Retinal pigment epithelial cell (primary cell): ENCODE measurements around the gene TESK2.
"Not testable (repeated sequence)": the region's sequence is repeated elsewhere in the genome, so short reads cannot be mapped to it uniquely, and the experiment has no call there.

Experiments used
- DNase-seq: peaks from one replicate; pipeline ENCODE4 v3.0.0-alpha.2; 2010; ENCODE audit warnings: low read depth
- H3K4me3 ChIP-seq: 2 replicates; pipeline ENCODE4 v1.5.1; 2011; ENCODE audit warnings: mild to moderate bottlenecking, low read length, control low read depth, moderate library complexity
- CTCF ChIP-seq: conservative IDR thresholded peaks from 2 replicates; pipeline ENCODE4 v1.5.1; 2011; ENCODE audit warnings: low read depth, low read length, control low read depth, inconsistent platforms

The TESK2 gene

GRCh38 chr1:45491487-45492260 is 711 bp upstream of the TESK2 start:
- peak overlapping the region; percentile 82 for H3K4me3 ChIP-seq
- no peak for DNase-seq
- TF ChIP-seq CTCF: no peak

GRCh38 chr1:45490121-45490625 is 790 bp downstream of the TESK2 start:
- TF ChIP-seq CTCF: no peak
- peak overlapping the region; percentile 82 for H3K4me3 ChIP-seq
- DNase-seq: no peak

GRCh38 chr1:45489379-45489778 is 1.6 kb downstream of the TESK2 start:
- not testable (repeated sequence) for H3K4me3 ChIP-seq, DNase-seq

- DNase-seq: no peak
- TF ChIP-seq CTCF: no peak
- H3K4me3 ChIP-seq: no peak overlapping the region
These were observed 2.1 kb downstream of the TESK2 start for GRCh38 chr1:45488666-45489377.

GRCh38 chr1:45485949-45486348 is 5.0 kb downstream of the TESK2 start:
- TF ChIP-seq CTCF: no peak
- DNase-seq: no peak

GRCh38 chr1:45479039-45479748 is 11.8 kb downstream of the TESK2 start:
- no peak for DNase-seq
- no peak for TF ChIP-seq CTCF
- no peak overlapping the region for H3K4me3 ChIP-seq

More at GRCh38 chr1:45485949-45486348, 5.0 kb downstream of the TESK2 start:
- H3K4me3 ChIP-seq: no peak overlapping the region

- H3K4me3 ChIP-seq: no peak overlapping the region
- no peak for DNase-seq
- TF ChIP-seq CTCF: no peak
These were observed 12.7 kb downstream of the TESK2 start for GRCh38 chr1:45478121-45478814.
